ENCODE data around the gene SSRP1.
"Not testable (repeated sequence)": the region's sequence is repeated elsewhere in the genome, so short reads cannot be mapped to it uniquely, and the experiment has no call there.

Gene SSRP1, protein sequence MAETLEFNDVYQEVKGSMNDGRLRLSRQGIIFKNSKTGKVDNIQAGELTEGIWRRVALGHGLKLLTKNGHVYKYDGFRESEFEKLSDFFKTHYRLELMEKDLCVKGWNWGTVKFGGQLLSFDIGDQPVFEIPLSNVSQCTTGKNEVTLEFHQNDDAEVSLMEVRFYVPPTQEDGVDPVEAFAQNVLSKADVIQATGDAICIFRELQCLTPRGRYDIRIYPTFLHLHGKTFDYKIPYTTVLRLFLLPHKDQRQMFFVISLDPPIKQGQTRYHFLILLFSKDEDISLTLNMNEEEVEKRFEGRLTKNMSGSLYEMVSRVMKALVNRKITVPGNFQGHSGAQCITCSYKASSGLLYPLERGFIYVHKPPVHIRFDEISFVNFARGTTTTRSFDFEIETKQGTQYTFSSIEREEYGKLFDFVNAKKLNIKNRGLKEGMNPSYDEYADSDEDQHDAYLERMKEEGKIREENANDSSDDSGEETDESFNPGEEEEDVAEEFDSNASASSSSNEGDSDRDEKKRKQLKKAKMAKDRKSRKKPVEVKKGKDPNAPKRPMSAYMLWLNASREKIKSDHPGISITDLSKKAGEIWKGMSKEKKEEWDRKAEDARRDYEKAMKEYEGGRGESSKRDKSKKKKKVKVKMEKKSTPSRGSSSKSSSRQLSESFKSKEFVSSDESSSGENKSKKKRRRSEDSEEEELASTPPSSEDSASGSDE

DNA sequence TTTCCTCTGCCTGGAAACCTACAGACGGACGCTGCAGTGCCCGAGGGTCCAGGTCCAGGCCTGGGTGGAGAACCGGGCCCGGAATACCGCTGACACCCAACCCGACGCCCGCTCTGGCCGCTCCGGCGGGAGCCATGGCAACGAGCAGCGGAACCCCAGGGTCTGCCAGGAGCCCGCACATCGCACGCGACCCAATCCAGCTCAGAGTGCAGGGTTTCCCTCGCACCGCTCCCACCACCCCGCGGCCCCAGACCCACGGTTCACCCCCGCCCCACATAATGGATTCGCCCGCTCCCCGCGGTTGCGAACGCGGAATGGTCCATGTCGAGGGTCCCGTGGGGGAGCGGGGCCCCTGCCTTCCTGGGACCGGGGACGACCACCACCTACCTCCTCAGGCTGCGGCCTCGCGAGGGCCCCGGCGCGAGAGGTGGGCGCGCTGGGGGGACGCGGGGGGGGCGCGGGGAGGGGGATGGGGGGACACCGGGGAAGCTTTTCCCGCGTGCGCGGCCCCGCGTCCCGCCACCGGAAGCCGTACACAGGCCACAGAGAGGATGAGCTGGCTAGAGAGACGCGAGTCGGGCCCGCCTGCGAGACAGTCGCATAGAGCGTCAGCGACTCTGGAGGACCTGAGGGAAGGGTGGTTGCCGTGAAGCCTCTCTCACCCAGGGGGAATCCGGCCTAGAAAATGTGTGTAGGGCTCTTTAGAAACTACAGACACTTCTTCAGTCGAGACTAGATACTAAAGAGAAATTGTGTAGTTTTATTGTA lies at the start of gene SSRP1:
Gene SSRP1, minus strand, starts transcription at position 550 of the 768 bp plus-strand sequence. CDS start 771 bp downstream, outside the sequence.
- DNase-seq (ENCODE audit: insufficient read length, low spot score): peak; percentile 92
- FAIRE-seq: peak; percentile 93

DNA sequence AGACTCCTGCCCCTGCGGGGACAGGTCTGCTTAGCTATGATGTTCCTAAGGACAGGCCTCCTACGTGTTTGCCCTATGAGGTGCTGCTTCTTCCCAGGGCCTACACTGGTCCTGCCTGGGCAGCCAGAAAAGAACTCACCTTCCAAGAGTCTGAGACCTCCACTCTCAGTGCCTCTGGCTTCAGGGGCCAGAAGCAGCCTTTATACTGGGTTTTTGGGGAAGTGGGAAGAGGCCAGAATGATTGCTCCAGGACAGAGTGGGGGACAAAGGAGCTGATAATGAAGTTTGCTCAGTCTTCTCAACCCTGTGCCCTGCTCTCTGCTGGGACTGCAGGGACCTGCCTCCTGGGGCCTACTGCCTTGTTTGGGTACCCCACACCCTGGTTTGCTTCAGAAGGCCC lies 45.3 kb upstream of the SSRP1 start, which contains the start of gene PRG3:
Gene PRG3, minus strand, starts transcription at position 176 of the 400 bp plus-strand sequence. CDS start 442 bp downstream, outside the sequence.
- DNase-seq (ENCODE audit: insufficient read length, low spot score) (no peak), FAIRE-seq (no peak)

DNA sequence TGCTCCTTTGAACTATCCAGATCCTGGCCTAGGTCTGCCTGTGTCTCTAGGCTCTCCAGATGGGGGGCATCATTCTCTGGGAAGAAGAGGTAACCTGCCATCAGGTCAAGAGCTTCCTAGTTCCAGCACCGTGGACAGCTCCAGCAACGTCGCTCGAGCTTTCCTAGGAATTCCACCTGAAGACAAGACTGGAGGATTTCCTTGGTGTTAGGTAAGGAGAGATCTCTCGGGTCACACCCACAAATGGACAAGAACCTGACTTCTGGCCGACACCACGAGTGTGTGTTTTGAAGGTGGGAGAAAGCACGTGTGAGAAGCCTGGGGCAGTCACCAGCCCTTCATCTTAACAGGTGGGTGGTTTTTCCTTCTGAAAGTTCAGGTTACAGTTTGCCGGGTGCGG lies 44.0 kb upstream of the SSRP1 start:
- FAIRE-seq: no peak
- no peak for DNase-seq (ENCODE audit: insufficient read length, low spot score)

DNA sequence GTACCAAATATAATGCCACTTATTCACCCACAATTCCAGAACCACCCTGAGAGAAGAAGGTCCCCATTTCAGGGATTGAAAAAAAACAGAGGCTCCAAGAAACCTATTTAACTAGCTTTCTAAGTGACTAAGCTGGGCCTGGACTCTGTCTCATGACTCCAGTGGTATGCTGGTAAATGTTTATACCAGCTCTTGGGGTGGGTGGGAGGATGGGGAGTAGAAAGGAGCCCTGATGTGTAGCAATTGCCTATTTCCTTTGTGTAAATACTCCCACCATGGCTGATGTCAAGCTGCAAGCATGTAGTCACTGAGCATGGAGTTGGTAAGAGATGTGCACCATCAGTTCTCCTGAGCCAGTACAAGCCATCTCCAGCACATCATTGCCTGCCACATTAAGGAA lies 42.5 kb upstream of the SSRP1 start:
- no peak for DNase-seq (ENCODE audit: insufficient read length, low spot score)

DNA sequence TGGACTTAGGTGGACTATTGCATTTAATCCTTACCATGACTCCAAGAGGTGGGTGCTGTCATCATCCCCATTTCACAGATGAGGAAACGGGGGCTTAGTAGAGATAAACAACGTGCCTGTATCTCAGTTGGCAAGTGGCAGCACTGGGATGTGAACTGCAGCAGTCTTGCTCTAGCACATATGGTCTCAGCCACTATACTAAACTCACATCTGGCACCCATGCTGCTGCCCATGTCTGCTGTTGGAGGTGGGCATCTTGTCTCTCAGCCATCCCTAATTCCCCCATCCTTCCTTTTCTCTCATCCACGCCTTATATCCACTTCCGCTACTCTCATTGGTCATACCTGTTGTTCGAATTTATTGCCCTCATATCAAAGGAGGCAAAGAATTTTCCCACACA lies 41.4 kb upstream of the SSRP1 start:
- FAIRE-seq (no peak), DNase-seq (ENCODE audit: insufficient read length, low spot score) (no peak)

More for the DNA sequence above, 42.5 kb upstream of the SSRP1 start:
- no peak for FAIRE-seq

DNA sequence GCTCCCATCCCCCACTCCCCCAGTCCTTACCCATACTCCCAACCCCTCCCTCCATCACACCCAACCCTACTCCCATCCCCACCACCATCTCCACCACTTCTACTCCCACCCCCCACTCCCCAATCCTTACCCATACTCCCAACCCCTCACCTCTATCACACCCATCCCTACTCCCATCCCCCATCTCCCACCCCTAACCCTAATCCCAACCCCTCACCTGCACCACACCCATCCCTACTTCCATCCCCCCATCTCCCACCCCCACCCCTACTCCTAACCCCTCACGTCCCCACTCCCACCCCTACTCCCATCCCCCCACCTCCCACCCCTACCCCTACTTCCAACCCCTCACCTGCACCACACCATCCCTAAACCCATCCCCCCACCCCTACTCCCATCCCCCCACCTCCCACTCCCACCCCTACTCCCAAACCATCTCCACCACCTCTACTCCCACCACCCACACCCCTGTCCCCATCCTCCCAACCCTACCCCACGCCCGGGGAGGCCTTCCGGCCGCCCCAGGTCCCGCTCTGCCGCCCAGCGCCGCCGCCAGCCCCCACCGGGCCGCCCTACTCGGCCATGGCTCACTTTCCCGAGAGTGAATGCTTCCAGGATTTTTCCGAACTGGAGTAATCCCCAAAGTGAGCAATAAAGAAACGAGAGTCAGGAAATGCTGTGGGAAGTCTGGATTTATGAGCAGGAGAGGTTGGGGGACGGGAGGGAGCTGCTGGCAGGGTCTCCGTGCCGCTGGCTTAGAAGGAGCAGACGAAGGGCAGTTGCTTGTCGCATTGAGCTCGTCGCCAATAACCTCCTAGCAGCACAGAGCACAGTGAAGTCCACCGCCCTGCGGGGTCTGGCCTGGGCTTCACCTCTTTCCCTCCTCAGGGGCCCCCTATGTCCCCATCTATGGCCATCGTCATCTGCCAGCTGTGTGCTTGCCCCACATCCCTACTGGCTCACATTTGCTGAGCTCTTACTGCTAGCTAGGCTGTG lies 40.7 kb upstream of the SSRP1 start:
- FAIRE-seq (no peak), DNase-seq (ENCODE audit: insufficient read length, low spot score) (no peak)

DNA sequence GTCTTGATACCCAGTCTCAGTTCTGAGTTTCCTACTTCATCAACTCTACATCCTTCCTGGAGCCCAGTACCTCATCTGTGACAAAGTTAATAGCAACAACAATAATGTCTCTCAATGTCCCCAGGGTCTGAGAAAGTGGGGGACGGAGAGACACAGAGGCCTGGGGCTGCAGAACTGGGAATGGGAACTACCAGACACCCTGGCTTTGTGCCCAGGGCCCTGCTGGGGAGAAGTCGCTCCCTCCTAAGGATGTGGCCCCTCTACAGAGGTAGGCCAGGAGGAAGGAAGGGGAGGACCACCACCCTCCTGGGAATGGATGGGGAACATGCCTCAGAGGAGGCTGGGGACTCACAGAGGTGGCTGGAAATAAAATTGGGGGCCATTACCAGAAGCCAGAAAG lies 39.8 kb upstream of the SSRP1 start:
- no peak for DNase-seq (ENCODE audit: insufficient read length, low spot score)
- no peak for FAIRE-seq

DNA sequence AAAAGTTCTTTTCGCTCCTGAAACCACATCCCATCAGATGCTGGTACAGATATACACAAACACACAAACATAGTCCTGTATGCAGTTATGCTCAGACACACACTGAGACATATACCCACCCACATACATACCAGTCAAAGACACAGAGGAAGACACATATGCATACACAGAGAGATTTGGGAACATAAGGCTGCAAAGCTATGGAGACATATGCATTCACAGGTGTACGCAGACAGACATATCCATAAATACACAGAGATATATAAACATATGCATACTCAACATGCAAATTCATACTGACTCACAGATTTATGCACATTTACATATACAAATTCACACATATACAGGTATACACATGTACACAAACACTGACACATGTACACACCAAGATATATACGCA lies 39.3 kb upstream of the SSRP1 start:
- no peak for FAIRE-seq

DNA sequence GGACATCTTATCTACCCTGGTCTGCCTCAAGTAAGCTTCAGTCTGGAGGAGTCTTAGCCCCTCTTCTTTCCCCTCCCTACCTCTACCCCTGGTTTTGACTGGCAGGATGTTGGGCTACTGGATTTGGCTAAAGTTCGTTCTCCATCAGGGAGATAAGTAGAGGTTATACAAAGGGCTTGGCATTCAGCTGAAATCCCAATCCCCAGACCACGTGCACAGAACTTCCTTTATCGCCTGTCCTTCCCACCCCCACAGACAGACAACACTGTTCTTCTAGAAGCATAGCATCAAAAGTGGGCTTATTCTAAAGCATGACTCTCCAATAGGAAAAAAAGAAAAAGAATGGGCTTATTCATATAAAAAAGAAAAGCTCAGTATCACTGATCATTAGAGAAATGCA lies 37.5 kb upstream of the SSRP1 start:
- no peak for FAIRE-seq
- no peak for DNase-seq (ENCODE audit: insufficient read length, low spot score)

More for the DNA sequence above, 39.3 kb upstream of the SSRP1 start:
- no peak for DNase-seq (ENCODE audit: insufficient read length, low spot score)

DNA sequence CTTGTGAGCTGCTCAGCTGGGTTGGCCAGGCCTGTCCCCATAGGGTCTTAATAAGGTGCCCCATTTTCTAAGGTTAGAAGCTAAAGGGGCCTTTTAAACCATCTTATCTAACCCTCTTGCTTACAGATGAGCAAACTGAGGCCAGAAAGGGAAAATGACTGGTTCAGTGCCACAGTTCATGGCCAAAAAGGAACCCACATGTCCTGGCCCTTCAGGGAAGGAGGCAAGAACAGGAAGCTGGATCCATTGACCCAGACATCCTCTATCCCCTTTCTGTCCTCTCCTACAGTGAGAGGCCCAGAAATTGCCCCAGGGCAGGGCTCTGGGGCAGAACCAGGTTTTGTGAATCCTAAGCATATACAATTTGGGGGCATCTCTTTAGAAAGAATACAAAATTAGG lies 35.2 kb upstream of the SSRP1 start:
- FAIRE-seq (no peak), DNase-seq (ENCODE audit: insufficient read length, low spot score) (no peak)

DNA sequence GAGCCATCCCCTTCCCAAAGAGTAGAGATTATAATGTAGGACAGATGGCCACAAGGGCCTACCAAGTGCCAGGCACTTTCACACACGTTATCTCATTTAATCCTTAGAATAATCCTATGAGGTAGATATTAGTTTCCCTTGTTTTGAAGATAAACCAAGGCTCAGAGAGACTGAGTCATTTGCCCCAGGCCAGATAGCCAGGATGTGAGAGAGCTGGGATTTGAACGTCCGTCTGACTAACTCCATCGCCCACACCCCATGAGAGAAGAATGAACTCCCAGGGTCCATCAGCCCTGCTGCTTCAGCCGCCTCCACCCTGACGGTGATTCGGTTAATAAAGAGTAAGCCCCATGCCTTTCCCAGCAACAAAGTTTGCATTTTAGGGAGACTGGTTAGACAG lies 34.6 kb upstream of the SSRP1 start:
- DNase-seq (ENCODE audit: insufficient read length, low spot score) (no peak), FAIRE-seq (no peak)

DNA sequence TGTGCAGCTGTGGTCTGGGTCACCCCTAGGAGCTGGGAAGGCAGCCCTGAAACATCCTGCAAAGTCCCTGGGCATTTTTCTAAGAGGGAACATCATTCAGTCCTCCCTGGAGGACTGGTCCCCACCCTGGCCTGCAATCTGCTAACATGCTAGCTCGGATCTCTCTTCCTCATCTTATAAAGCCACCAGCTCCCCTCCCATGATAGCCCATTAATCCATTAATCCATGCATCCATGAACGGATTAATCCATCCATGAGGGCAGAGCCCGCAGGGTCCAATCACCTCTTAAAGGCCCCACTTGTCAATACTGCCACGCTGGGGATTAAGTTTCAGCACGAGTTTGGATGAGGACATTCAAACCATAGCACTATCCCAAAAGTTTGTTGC lies 33.1 kb upstream of the SSRP1 start:
- no peak for FAIRE-seq

DNA sequence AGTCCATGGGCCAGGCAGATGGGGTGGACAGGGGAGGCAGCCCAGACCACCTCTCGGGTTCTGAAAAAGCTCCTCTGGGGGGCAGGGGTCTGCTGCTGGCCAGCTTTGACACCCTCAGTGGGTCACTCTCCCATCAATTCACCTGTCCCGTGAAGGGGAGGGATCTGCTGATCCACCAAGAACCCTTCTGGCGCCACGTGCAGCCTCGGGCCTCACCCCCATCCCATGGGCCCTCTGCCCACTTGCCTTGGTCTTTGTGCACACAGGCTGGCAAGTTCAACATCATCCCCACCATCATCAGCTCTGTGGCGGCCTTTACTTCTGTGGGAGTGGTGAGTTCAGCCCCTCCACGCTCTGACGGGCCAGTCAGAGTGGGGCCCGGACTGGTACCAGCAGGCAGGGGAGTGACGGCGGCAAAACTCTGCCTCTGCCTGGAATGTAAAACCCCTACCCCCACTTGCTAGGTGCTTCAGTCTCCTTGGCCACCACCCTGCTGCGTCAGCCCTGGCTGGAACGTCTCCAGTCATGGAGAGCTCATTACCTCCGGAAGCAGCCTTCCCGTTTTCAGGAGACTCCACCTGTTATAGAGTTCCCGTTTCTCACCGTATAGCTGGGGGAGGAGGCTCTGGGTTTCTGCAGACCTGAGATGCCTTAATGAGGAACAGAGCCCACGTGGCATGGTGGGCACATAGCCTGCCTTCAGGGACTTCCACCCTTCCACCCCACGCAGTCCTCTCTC lies 32.6 kb upstream of the SSRP1 start:
- FAIRE-seq: no peak
- DNase-seq (ENCODE audit: insufficient read length, low spot score): no peak

More for the DNA sequence above, 33.1 kb upstream of the SSRP1 start:
- DNase-seq (ENCODE audit: insufficient read length, low spot score): no peak

DNA sequence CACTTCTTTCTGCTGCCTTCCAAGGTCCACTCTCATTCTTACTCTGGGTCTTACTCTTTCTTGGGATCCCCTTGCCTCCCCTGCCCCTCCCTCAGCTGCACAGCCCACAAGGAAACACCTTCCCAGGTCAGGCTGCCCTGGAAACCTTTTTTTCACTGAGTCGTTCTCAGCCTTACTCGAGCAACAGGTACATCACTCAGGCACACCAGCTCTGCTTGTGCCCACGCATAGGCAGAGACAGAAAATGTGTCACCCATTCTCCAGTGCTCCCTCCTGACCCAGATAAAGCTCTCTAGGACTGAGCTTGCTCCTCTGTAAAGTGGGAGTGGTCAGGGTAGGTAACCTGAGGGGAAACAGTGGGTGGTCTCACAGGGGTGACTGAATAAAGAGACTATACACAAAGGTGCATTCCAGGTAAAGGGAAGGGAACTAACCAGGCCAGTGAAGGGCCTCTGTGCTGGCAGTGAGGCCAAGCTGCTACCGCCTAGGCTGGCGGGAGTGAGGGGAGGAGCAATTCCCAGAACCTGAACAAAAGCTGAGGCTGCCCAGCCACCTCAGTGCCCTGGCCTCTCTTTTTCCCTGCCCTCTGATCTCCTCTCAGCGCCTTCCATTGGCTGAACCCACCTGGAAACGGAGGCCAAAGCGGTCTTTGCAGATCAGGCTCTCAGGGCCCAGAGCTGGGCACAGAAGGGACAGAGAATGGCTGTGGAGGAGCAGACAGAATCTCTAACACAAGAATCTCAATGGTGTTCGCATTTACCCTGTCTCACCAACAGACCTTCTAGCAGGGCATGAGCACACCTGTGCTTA lies 29.4 kb upstream of the SSRP1 start:
- DNase-seq (ENCODE audit: insufficient read length, low spot score): no peak
- no peak for FAIRE-seq

DNA sequence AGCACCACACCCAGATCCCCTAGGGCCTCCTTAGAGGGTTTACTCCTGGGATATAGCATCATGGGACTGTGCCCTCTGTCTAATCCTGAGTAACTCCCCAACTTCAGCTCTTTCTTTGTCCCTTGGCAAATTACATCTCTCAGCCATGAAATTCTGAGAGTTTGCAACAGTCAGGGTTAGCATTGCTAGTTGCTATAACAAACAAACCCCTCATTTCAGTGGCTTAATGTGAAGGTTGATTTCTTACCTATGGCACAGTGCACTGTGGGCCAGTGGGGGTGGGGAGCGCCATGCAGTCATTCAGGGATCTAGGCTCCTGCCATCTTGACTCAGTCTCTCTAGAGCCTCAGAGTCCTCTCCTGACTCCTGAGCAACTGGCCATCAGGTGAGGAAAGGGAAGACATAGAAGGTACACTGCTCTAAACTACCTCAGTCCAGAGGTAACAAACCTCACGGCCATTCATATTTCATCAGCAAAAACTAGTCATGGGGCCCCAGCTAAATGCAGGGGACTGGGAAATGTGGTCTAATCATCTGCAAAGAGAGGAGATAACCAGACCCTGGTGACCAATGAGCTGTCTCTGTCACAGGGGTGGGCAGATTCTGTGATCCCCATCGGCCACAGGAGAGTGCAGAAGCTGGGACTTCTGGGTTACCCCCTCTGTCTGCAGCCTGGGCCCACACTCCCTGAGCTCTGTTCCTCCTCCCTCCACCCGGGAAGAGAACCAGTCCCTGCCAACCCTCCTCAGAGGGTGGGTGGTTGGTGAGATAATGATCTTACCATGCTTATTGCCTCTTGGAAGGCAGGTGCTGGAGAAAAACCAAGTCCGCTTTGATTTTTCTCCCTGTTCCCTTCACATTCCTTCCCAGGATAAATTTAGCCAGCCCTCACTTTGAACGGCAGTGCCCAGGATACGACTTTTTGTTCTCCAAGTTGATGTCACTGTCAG lies 27.7 kb upstream of the SSRP1 start:
- no peak for FAIRE-seq

DNA sequence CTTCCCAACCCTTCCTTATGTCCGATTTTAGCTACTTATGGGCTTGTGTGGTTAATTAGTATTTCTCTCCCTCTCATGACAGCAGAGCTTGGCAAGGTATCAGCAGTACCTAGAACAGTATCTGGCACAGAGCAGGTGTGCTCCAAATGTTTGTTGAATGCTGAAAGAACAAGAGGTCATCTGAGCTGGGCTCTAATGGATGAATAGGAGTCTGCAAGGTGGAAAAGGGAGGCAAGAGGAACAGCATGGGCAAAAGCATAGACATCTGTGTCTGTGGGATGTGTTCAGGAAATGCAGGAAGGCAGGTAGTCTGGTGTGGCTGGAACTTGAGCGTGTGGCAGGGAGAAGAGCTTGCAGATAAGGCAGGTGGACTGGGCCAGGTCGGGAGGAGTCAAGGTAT lies 26.2 kb upstream of the SSRP1 start:
- DNase-seq (ENCODE audit: insufficient read length, low spot score): no peak
- FAIRE-seq: no peak

More for the DNA sequence above, 27.7 kb upstream of the SSRP1 start:
- DNase-seq (ENCODE audit: insufficient read length, low spot score): no peak

DNA sequence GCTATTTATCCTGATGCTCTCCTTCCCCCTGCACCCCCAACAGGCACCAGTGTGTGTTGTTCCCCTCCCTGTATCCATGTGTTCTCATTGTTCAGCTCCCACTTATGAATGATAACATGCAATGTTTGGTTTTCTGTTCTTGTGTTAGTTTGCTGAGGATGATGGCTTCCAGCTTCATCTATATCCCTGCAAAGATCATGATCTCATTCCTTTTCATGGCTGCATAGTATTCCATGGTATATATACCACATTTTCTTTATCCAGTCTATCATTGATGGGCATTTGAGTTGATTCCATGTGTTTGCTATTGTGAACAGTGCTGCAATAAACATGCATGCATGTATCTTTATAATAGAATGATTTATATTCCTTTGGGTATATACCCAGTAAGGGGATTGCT lies 25.7 kb upstream of the SSRP1 start:
- not testable (repeated sequence) for DNase-seq (ENCODE audit: insufficient read length, low spot score); FAIRE-seq
